Dedifferentiated amniotic fluid mesenchymal stem cell (primary cell): ENCODE results near the gene MMEL1.

Experiments used
- DNase-seq: peaks from one replicate; pipeline ENCODE4 v3.0.0-alpha.2; 2016; ENCODE audit errors: extremely low spot score

MMEL1 gene

DNA sequence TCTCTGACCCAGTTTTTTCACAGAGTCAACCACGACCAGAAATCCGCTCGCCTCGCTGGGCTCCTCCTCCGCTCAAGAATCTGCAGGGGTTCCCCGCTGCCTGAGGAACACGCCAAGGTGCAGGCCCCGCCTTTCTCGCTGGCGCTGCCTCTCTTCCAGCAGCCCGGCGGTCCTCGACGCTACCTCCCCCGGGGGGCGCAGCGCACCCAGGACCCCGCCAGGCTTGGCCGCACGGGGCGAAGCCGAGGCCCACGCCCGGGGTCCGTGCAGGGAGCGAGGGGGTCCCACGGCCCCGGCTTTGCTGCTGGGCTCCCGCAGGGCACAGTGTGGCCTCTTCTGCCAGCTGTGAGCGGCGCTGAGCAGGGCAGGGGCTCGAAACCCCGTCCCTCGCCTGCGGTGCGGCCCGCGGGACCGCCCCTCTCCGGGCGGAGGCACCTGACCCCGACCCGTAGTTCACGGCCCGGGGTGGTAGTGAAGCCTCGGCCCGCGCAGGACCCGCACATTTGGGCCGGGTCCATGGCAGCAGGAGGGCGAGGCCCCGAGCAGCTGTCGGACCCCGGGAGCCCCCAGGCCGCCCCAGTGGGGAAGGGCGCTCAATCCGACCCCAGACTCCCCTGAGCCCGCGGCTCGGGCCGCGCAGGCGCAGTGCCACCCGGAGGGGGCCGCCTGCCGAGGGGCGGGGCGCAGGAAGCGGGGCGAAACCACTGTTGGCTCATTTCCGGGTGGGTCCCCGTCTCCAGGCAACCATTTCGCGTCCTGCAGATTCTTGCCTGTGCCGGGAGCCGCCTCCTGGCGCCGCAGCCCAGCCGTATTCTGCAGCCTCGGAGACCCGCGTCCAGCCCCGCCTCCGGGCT lies 10.0 kb upstream of the MMEL1 start:
- peak; percentile 85 for DNase-seq

DNA sequence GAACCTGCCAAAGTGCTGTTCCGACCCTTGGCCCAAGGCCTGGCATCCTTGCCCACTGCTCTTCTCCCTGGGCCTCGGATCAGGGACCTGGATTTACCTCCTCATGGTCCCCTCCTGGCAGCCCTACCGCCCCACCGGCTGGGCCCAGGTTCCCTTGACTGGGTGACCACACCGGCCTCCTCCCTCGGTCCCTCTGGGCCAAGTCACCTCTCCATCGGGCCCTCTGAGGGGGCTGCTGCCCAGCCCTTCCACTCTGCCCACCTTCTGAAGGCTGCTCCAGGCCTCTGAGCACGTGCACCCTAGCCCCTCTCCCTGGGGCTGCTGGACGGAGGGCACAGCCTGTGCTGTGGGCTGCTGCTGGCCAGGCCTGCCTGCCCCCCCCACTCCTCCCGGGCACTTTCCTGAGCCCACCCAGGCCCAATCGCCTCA lies 9.3 kb upstream of the MMEL1 start:
- no peak for DNase-seq

DNA sequence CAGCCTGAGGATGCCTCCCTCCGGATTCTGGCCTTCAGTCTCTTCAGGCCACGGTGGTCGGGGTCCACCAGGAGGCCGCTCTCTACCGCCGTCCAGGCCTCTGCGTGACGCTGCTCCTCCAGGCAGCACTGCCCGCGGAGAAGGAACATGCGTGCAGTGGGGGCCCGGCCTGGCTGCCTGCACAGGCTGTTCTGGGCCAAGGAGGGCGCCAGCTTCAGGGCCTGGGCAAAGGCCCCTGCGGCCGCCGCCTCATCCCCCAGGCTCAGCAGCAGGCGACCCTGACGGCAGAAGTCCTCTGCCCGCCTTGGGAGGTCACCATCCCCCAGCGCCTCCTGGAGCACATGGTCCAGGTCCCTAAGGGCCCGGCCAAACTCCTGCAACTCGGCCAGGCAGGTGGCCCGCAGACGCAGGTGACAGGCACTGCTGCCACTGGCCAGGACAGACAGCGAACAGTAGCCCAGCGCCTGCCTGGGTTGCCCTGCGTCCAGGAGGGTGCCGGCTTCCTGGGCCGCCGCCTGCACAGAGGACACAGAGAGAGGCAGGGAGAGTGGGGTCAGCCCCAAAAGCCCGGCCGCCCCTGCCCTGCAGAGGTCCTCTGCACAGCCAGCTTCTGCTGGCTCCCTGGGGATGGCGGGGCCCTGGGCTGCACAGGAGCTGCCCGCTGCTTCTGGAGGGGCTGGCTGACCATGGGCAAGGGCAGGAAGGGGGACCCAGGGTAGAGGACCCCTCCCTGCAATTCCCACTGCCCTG lies 8.7 kb upstream of the MMEL1 start:
- no peak for DNase-seq

DNA sequence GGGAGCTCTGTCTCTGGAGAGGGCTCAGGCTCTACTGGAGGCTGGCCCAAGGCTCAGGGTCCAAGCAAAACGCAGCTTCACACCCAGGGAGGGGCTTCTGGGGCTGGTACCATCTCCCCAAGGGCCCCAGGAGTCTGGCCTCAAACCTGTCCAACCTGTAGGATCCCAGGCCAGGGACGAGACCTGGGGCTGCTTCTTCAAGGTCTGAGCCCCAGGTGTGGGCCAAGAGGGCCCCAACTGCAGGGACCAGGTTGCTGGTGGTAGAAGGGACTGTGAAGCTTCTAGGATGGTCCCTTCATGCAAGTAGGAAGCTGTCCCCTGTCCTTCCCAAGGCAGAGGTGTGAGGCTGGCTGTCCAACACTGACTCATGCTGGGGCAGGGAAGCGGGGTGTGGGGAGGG lies 7.8 kb upstream of the MMEL1 start:
- no peak for DNase-seq

DNA sequence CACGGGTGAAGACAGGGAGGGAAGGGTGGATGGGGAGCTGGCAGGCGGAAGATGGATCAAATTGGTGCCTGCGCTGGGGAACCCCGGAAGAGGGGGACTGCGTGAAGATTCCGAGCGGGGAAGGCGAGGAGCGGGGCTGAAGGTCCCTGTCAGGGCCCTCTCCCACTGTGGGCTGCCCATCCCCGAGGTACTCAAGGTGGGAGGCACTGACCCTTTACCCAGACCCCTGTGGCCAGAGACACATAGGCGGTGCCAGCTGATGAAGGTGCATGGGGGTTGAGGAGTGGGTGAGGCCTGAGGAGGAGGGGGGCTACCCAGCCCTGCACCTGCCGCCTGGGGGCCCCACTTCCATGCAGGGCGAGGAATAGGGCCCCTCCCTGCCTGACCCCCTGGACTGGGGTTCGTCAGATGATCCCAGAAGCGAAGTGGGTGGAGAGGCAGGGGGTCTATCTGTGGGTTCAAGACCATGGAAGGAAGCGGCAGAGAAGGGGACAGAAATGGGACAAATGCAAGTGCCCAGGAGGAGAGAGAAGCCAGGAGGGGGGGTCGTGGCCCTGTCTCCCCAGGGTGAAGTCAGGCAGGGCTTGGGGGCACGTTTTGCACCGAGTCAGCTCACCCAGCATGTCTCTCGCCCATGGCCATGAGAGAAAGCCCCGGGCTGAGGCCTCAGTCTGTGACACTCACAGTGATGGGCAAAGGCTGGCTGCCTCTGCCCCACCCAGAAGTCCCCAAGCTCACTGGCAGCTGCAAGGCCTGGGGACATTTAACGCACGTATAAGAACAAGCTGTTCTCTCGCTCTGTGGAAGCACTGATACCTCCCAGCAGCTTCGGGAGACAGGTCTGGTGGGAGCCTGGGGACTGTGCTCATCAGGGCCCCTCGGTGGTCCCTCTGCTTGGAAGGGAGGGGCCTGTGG lies 7.0 kb upstream of the MMEL1 start:
- no peak for DNase-seq

DNA sequence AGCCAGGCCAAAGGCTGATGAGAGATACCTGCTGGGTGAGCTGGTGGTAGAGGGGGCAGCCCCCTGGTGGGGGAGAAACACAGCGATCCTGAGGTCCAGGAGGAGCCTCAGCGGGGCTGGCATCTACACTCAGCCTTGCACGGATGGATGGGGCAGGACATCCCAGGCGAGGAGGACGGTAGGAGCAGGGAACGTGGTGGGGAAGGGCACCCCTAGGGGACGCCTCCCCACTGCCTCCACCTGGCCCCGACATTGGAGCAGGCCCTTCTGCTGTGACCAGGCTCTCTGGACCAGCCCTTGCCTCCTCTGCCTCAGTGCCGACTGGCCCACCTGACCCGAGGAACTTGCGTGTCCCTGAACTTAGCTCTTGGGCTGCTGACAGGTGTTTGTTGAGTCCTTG lies 6.4 kb upstream of the MMEL1 start:
- no peak for DNase-seq

DNA sequence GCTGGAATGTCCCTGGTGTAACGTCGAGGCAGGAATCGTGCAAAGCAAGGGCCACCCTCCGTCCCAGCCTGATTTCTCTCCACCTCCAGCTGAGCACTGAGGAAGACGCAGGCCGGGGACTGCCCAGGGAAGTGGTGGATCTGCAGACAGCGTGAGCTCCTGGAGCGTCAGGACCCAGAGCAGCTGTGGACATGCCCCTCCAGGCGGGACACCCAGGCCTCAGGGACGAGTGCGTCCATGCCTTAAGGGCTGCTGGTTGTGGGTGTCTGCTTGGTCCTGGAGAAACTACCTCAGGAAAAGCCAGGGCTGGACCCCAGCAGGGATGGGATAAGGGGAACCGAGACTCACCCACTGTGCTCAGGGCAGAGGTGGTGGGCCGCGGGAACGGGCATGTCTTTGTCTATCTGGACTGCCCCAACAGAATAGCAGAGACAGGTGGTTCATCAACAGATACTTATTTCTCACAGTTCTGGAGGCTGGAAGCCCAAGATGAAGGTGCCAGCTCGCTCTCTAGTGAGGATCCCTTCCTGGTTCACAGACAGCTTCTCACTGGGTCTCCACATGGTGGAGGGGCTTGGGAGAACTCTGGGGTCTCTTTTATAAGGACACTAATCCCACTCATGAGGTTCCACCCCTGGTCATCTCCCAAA lies 5.8 kb upstream of the MMEL1 start:
- no peak for DNase-seq

DNA sequence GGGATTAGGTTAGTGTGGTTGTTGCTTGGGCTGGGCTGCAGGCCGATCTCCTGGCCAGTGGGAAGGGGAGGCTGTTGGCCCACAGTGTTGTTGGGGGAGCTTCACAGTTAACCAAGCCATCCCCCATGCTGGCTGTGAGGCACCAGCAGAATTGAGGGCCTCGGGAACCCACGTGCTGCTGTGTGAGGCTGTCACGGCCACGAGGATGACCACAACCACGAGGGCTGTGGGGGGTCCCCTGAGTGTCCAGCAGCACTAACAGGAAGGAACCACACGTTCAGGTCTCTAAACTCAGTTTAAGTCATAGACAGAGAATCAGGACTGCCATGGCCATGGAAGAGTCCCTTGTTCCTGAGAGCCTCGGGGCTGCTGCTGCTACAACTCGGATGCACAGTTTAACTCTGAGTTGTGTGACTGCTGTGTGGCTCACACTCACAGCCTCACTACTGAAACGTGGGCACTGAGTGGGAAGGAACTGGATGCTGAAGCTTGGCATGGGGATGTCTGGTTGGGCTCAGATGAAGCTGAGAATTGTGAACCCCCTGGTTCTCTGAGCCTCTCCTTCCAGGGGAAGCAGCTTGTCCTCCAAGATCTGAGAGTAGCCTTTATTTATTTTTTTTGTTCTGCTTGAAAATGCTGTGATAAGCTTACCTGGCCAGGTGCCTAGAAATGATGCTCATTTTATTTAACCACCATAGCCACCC lies 4.8 kb upstream of the MMEL1 start:
- DNase-seq, result no peak

DNA sequence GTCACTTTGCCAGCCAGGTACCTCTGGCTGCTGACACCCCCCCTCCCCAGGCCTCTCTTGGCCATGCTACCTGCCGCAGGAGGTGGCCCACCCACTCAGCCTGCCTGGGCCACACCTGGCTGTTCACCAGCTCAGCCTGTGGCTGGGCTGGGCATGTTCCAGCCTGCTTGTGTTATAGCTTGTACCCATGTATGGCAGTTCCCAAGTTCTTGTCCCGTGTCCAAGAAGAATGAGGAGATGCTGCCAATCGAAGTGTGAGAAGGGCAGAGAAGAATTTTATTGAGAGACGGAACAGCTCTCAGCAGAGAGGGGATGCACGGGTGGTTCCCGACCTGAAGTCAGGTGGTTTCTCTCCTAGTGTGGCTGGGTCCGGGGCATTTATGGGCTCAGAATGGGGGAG lies 3.9 kb upstream of the MMEL1 start:
- no peak for DNase-seq

DNA sequence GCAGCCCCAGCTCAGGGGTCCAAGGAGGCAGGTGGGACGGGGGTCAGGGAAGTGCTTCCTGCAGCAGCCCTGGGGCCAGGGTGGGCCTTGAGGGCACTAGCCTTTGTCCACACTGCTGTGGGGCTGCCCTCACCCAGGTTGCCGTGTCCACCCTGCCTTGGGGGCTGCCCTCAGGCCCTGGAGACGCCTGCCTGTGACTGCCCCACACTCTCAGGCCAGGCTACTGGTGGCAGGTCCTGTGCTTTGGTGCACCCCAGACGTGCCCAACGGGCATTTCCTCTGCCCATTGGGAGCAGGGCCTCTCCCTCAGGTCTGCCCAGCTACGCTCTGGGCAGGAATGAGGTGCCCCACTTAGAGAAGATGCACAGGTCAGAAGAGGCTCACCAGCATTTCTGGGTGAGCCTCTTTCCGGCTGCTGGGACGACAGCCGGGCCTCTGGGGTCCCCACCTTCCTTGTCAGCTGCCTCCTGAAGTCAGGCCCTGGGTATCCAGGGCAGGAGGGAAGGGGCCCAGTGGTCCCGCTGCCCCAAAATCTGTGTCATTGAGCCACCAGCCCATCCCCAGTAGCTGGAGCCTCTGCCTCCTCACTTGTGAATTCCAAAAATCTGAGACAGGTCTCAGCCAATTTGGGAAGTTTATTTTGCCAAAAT lies 2.7 kb upstream of the MMEL1 start:
- DNase-seq, result no peak

DNA sequence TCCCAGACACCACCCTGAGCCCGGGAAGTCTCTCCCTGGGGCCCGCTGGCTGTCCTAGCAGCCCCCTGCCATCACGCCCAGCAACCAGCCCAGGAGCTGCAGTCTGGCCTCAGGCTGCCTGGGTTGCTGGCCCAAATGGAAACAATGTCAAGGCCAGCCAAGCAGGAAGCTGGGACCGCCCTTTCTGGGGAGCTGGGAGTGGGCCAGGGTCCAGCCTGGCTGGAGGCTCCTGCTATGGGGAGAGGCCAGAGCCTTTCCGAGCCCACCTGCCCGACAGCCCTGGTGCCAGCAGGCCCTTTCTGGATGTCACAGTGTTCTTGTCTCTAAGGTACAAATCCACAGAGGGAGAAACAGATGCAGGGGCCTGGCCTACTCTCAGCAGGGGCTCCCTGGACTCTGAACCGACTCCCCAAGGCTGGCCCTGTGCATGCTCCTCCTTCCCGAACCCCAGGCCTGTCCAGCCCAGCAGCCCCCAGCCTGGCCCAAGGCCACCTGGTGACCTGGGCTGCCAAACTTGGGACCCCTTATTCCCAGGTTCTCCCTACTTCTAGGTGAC lies 1.2 kb upstream of the MMEL1 start:
- no peak for DNase-seq

DNA sequence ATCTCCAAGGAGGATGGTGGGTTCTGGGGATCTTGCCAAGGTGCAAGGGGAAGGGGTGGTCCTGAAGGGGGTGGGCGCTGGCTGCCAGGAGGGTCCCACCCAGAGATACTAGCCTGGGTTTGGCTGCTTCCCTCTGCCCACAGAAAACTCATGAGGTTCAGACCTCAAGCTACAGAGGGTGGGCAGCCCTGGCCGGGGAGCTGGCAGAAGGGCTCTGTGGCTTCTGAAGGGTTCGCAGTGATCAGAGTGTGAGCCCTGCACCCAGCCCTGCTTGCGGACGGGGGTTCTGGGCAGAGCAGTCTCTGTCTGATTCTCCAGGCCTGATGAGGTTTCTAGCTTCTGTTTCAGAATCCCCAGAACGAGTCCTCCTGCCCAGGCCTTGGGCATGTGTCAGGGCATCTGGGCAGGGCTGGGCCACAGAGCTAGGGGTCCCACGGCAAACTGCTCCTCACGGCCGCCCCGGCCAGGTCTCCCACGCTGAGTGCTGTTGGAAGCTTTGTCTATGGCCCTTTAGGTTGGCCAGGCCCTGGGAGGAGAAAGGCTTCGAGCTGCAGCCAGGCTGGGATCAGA lies 635 bp upstream of the MMEL1 start:
- no peak for DNase-seq

DNA sequence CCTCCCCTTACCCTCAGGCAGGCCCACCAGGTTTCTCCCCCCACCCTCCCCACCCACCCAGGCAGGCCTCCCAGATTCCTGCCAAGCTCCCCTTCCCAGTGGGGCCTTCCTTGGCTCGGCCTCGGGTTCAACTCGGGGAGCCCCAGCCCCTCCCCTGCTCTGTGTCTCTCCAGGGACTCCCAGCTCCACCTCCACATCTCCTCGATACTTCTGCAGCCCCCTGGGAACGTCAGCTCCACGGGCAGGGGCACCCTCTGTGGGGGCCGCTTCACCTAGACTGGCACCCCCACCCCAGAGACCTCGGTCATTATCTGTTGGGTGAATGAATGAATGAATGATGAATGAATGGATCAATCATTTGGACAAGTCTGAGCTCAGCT lies 775 bp downstream of the MMEL1 start:
- no peak for DNase-seq

DNA sequence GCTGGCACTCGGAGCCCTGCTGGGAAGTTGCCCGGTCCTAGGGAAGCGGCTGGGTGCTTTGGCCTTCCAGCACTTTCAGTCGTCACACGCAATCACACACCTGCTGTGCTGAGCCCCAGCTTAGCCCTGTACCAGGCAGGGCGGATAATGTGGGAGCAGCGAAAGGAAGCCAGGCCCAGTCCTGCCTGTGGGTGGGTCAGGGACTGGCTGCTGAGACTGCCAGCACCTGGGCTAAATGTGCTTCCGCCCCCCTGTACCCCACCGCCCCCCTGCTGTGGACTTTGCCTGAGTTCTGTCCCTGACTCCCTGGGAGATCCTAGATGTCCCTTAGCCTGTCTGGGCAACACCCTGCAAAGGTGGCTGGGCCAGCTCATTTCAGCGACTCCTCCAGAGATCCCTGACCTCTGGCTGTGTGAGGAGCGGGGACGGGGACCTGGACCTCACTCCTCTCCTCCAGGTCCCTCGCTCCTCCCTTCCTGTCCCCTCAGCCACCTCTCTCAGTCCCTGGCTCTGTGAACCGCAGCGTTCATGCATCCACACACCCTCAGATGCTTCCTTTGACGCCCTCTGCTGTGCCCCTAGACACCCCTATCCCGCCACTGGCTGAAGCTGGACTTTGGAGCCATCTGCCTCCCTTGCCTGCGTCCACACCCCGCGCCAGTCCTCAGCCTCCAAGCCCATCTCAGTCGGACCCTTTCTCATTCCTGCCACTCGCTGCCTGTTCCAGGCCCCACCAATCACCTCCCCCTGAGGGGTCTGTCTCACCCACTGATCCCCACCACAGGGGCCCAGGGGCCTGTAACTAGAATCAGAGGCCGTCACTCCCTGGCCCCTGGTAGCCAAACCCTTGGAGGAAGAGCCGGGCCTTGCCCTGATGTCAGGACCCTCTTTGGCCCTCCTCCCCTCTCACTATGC lies 1.4 kb downstream of the MMEL1 start:
- no peak for DNase-seq

DNA sequence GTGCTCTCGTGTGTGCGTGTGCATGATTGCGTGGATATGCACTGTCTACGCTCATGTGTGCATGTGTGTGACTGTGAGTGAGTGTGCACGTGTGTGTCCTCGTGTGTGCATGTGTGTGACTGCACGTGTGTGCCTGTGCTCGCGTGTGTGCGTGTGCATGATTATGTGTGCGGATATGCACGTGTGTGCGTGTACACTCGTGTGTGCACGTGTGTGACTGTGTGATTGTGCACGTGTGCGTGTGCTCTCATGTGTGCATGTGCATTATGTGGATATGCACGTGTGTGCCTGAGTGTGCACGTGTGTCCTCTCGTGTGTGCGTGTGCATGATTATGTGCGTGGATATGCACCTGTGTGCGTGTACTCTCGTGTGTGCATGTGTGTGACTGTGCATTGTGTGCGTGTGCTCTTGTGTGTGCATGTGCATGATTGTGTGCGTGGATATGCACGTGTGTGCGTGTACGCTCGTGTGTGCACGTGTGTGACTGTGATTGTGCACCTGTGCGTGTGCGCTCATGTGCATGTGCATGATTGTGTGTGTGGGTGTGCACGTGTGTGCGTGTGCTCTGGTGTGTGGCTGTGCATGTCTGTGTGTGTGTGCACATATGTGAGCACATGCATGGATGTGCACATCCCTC lies 2.2 kb downstream of the MMEL1 start:
- DNase-seq, result no peak

DNA sequence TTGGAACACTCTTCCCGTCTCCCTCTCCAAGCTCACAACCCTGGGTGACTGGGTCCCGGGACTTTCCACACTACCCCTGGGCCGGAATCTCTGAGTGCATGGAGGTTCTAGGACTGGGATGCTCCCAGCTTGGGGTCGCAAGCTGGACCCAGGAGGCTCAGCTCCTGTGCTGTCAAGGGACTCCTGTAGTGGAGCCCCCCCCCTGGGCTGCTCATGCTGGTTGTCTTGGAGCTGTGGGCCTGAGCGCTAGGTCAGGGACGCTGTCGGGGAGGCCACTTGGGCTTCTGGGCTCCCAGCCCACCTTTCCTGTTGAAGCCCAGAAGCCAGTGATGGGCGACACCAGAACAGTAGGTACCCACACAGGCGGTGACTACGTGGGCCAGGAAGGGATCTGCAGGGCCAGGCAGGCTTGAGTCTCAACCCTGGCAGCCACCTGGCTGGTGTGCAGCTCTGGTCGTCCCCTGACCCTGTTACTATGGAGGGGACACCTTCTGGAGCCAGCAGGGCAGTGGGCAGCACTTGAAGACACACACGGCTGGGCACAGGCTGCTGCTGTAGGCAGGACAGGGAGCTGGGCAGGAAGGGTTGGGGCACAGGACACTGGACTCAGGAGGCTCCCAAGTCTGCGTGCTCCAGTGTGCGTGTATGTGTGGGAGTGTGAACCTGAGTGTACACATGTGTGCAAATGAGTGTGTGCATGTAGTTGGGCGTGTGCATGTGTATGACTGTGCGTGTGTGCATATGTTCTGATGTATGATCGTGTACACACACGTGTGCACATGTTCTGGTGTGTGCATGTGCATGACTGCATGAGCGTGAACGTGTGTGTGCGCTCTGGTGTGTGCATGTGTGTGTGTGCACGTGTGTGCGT lies 3.0 kb downstream of the MMEL1 start:
- DNase-seq, result no peak

DNA sequence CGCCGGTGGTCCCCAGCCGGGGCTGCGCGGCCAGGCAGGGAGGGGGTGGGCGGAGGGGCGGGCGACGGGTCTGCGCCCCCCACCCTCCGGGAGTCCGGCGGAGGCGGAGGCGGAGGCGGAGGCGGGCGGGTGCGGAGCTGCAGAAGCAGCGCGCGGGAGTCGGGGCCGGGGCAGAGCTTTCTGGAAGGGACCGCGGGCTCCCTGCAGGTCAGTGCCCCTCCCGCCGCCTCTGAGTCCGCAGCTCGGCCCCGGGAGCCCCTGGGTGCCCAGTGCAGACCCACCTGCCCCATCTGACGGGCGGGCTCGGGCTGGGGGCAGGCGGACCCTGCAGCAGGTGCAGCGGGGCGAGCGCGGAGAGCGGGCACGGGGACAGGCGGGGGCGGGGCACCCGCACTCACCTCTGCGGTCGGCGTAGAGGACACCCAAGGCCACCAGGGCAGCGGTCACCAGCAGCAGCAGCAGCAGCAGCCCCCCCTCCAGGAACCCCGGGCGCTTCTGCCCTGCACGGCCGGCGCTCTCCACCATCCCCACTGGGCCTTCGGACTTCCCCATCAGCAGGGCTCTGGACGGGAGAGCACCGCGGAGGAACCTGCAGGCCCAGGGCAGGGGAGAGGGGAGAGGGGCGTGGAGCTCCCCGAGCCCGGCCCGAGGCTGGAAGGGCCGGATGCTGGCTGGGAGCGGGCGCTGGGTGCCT lies 3.7 kb downstream of the MMEL1 start:
- DNase-seq, result no peak
